NCI-H1417 treated with DMSO at 0.1 percent for 48 hours (cell line): Measurements from ENCODE around the gene ITPRIPL1.

ENCODE experiments used
- DNase-seq: peaks from one replicate; lab custom pipeline; 2025; lab: John Stamatoyannopoulos, UW

ITPRIPL1 gene

DNA sequence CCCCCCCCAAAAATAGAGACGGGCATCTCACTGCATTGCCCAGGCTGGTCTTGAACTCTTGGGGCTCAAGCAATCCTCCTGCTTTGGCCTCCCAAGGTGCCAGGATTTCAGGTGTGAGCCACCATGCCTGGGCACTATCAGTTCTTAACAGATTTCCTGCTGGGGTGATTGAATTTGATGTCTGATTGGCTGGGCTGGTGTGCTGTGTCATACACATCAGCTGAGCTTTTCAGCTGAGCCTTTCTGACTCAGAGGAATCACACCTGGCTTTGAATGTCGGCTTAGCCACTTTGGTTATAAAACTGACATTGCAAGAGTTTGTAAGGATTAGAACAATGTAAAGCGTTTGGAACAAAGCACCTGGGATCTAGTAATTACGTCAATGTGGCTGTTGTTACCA, 29.4 kb downstream of the ITPRIPL1 start:
- DNase-seq: no peak

DNA sequence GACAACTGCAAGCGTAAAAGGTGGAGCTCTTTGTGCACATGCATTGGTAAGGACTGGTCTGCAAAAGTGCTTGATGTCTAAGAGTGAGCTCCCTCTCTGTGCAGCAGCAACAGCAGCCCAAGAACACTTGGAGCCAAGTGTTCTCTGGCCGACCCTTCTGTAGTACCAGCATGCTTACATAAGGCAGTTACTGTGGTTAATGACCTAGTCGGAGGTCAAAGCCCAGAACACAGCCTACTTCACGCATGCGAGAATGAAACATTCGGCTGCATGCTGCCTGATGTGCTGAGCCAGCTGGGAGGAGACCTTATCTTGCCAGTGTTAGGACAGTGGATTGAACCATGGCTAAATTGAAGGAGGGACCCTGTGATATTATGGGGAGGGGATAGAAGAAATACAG, 31.8 kb downstream of the ITPRIPL1 start:
- no peak for DNase-seq

DNA sequence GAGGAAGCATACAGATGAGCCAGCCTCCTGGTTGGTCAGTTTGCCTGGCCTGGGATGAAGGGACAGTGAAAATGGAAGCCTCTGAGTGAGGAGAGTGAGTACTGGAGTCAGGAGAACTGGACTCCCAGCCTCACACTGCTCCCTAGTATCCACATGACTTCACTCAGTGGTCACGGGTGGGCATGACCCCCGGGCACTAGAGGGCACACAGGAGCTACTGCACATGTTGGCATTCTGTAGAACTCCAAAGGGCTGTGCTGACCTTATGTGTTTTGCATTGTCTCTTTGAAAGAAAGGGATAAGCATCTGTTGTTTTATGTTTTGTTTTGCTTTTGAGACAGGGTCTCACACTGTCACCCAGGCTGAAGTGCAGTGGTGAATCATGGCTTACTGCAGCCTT, 34.2 kb downstream of the ITPRIPL1 start:
- no peak for DNase-seq

DNA sequence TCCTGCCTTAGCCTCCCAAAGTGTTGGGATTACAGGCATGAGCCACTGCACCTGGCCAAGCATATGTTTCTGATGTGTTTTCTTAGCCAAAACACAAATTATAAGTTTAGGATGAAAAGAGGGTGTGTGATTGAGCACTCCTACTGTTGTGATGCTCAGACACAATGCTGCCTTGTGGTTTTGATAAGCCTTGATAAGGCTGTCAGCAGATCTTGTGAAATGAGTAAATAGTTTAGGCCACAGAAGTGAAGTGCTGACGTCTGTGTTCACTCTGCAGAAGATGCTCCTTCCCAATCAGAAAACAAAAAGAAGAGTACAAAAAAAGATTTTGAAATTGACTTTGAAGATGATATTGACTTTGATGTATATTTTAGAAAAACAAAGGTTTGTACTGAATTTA, 34.7 kb downstream of the ITPRIPL1 start:
- DNase-seq: no peak

DNA sequence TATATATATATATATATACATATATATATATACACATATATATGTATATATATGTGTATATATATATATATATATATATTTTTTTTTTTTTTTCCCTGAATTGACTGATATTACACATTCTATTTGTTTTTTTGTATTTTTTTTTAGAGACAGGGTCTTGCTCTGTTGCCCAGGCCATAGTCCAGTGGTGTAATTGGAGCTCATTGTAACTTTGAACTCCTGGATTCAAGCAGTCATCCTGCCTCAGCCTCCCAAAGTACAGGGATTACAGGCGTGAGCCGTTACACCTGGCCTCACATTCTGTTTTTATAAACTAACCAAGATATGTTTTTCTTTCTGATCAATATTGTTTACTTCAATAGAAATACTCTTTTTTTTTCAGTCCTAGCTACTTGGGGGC, 36.6 kb downstream of the ITPRIPL1 start:
- no peak for DNase-seq

DNA sequence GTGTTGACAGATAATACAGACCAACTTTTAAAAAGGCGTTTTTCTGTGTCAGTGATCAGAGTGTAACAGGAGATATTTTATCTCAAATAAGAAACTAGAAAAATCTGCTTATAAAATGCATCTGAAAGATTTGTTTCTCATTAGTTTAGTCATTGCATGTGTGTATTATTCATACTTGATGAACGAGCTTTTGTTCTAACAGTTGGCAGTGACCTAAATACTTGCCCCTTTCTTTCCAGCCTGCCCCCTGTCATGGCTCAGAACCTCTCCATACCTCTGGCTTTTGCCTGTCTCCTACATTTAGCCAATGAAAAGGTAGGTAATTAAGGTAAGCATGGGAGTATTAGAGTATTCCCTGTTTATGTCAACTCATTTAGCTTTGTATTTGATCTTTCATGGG, 44.1 kb downstream of the ITPRIPL1 start:
- no peak for DNase-seq

DNA sequence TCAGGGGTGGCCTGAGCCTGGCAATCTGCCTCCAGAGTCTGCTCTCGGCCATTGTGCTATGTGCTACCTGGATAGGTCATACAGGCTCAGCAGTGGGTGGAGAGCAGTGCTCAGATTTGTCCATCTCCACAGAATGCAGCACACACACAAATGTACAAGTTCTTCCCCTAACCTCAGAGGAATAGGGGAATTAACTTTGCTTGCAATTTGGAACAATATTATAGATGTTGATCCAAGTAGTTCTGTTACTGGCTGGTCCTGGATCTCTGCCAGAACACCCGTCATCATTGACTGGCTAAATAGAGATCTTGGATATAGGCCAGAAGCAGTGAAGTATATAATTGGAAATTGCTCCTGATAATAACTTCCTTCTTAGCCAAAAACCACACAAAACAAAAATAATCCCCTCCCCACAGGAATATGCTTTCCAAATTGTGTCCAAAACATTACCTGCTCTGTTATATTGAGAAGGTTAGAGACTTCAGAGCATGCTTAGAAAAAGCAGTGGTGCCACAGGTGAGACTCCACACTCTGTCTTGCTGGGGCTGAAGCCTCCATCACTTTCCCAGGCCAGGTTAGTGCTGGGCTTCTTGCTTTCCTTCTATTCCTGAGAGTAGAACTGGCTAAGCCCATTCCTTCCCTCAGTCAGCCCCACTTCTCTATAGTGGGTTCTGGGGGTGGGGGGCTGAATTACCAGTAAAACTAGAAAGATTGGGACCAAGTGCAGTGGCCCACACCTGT, 49.3 kb downstream of the ITPRIPL1 start:
- peak; percentile 72 for DNase-seq
